Limb (tissue), 2 donors: ENCODE measurements around the gene FBN2.
A peak's percentile ranks its signal among the peaks of the same experiment; 100 is the strongest.

ENCODE experiments used
- DNase-seq, 2 donors: peaks; one replicate each; pipeline ENCODE4 v3.0.0-alpha.2; 2016; ENCODE audit errors: extremely low spot score in 2 of 2

Gene FBN2

GRCh38 chr5:128538000-128538249 is at the start of gene FBN2:
Gene FBN2 (minus strand): TSS chr5:128538245. CDS start chr5:128537603, 642 bp downstream.
- DNase-seq, result no peak

- no peak for DNase-seq
Observed at GRCh38 chr5:128587275-128587674, 49.2 kb upstream of the FBN2 start.

DNA sequence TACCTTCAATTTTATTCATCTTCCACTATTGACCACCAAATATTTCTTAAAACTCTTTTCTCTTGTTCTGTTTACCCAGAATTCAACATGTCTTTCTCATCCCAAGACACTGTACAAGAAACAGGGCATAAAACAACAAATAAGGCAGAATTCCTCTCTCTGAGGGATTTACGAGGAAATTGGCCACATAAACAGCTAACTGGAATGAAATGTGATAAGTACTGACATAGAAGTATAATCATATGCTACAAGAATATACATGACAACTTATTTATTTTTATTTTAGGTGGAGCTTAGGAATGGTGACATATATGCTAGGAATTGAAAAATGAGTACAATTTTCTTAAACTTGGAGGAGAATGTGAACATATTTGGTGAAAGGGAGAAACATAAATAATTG is 48.8 kb upstream of the FBN2 start:
- DNase-seq, result no peak

DNA sequence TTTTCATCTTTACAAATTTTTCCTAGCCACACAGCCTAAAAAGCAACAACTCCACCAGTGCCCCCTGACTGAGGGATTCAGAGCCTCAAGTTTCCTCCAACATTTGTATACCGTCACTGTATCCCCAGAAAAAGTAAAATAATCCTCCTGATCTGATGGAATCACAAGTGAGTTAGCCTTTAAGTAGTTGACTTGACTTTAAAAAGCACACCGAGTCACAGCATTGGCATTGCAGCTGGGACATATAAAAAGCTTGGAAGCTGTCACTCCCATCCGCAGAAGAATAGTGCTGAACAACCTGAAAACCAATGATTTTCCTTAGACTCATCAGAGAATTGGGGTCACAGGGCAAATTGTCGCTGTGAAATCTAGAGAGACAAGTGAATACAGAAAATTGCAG is 41.6 kb upstream of the FBN2 start:
- no peak for DNase-seq

DNA sequence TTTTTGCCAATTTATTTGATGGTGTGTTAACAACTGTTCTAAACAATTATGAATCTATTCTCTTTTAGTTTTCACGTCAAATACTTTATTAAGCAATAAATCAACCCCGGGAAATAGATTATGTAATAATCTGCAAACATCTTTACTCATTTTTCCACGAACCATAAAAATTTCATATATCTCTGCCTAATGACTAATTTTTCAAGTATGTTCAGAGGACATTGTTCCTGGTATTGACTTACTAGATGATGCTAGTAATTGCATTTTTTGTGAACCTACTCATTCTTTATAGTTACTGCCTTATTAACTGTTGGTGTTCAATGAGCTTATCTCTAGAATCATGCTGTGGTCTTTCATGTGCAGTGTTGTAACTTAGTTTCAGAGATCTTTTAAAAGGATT is 41.0 kb upstream of the FBN2 start:
- no peak for DNase-seq

DNA sequence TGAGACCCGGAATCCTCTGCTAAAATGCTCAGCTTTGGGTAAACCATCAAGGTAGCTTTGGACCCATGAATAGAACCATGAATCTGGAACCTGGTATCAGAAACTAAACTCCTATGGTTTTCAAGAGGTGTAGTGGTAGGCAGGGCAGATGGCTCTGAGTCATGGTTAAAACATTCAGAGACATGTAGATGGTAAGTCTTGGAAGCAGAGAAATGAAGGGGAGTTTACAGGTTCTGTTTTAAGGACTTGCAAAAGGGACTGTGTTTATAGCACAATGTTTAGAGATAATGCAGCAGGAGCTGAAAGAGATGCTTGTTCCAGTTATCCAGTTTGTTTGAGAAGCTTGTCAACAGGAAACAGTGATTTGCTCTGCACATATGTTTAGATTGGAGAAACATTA is 36.0 kb upstream of the FBN2 start:
- DNase-seq, result no peak

DNA sequence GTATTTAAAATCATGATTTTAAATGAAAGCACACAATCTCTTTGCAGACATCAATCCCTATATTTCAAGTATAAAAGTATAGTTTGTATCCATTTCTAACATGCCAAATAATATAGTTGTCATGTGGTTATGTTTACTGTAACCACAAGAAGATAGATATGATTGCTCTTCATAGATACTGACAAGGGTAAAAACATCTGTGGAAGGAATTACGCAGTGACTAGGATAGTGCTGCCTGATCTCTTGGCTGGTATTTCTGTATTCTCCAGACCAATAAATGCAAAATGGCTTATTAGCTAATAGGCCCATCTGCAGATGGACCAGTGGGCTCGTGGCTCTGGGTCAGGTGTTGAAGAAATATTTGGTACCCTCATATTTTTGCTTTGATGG is 34.9 kb upstream of the FBN2 start:
- peak in 1 of 2 donors; percentile 49 for DNase-seq

DNA sequence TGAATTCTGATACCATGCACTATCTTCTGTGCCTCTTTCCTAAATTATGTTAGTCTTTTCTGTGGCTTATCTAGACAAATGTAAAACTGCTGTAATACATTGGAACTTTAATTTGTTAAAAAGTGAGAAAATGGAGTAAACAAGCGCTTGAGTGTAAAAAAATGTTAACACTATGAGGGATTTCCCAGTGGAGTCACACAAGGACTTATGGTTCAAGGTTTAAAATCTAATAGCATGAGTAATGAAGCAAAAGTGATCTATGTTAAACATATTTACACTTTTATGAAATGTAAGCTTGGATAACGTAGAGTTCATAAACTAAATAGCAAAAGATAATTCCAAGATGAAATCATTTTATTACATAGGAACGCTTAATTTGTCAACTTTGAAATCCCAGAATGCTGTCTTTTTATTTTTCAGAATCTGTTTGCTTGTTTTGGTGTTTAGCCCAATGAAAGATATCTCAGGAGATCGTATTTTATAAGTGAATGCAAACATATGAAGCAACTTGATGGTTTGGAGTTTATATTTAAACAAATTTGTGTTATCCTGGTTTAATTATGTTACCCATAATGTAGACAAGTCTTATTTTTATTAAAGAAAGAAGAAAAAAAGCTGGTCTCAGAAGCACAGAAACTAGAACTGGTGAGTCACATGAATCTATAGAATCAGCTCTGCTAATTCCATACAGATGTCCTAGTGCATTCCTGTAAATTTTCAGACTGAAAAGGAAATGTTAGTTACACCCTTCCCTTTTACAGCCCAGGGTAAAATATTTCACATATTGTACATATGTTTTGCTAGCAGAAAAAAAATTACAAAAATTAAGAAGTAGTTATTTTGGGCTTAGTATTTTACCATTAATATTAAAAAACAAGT is 34.2 kb upstream of the FBN2 start:
- peak in 1 of 2 donors; percentile 80 for DNase-seq

DNA sequence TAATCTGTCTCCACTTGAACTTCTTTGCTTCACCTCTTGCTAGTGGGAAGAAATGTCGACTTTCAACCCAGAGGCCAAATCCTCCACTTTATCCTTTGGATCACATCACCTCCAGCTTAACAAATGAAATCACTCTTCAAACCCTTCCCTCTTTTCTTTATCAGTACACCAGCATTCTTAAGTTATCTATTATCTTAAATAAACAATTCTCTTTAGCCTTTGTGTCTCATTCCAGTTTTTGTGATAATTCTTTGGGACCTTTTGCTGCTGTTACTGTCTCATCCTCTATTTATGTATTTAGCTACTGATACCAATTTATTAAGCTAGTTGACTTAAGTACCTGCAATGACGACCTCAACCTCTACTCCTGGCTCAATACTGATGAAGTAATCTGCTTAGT is 28.1 kb upstream of the FBN2 start:
- no peak for DNase-seq

GRCh38 chr5:128559300-128560297 is 21.6 kb upstream of the FBN2 start:
- DNase-seq, result no peak

GRCh38 chr5:128553747-128554146 is 15.7 kb upstream of the FBN2 start:
- DNase-seq, result no peak

GRCh38 chr5:128551476-128551875 is 13.4 kb upstream of the FBN2 start:
- DNase-seq, result no peak

DNA sequence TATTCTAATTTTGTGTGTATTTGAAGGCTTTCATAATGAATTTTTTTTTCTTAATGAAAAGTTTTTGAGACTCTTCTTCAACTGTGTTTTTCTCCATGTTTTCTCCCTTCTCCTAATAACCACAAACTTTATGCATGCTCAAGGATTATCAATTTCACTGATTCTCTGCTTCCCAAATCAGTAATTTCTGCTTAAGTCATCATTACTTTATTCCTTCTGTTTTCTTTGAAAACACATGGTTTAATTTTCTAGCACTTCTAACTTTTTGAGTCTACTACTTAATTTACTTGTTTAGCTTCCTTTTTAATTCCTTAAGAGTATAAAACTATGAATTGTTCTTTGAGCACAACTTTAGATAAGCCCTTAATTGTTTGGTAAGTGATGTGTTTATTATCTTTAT is 11.5 kb upstream of the FBN2 start:
- DNase-seq, result no peak

DNA sequence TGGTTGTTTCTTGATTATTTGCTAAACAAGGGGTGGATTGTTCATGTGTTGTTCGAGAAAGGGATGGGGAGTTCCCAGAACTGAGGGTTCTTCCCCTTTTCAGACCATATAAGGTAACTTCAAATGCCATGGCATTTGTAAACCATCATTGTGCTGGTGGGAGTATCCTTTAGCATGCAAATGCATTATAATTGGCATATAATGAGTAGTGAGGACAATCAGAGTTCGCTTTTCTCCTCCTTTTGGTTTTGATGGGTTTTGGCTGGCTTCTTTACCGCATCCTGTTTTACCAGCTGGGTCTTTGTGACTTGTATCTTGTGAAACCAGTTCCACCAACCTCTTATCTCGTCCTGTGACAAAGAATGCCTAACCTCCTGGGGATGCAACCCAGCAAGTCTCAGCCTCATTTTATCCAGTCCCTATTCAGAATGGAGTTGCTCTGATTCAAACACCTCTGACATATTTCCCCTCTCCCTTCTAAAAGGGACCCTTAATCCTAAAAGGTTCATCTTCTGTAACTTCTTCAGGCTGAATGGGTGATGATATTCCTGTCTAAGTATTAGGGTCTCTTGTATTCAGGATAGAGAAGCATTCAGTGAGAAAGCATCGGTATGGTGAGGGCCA is 8.7 kb upstream of the FBN2 start:
- DNase-seq, result no peak

GRCh38 chr5:128541385-128541784 is 3.3 kb upstream of the FBN2 start:
- no peak for DNase-seq

GRCh38 chr5:128539038-128539429 is 989 bp upstream of the FBN2 start:
- no peak for DNase-seq

DNA sequence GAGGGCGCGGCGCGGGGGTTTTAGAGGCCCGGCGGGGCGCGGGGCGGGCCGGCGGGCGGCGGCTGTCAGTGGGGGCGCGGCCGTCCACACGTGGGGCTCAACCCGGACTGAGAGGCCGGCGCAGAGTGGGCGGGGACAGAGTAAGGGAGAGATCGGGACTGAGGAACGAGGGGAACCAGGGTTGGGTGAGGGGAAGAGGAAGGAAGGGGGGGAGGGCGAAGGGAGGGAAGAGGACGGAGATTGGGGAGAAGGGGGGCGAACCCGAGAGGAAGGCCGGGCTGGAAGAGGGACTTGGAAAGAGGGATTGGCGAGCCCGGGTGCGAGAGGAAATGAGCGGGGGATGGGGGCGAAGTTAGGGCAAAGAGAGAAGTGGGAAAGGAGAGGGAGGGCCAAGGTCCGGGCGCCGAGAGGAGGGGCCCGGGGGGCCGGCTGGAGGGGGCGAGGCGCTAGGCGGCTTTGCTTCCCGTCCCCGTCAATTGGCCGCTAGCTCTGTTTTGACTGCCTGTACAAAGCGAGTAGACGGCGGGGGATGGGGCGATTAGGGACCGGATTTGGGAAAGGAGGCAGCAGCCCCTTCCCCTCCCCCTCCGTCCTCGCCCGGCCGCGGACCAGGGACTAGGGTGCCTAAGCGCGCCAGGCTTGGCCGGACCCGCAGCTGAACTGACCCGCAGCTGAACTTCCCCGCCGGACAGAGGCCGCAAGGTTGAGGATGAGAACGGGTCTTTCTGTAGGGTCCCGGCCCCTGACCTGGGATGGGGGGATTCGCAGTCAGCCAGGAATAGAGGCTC is 399 bp upstream of the FBN2 start:
- DNase-seq, result peak; percentile 93 to 94

DNA sequence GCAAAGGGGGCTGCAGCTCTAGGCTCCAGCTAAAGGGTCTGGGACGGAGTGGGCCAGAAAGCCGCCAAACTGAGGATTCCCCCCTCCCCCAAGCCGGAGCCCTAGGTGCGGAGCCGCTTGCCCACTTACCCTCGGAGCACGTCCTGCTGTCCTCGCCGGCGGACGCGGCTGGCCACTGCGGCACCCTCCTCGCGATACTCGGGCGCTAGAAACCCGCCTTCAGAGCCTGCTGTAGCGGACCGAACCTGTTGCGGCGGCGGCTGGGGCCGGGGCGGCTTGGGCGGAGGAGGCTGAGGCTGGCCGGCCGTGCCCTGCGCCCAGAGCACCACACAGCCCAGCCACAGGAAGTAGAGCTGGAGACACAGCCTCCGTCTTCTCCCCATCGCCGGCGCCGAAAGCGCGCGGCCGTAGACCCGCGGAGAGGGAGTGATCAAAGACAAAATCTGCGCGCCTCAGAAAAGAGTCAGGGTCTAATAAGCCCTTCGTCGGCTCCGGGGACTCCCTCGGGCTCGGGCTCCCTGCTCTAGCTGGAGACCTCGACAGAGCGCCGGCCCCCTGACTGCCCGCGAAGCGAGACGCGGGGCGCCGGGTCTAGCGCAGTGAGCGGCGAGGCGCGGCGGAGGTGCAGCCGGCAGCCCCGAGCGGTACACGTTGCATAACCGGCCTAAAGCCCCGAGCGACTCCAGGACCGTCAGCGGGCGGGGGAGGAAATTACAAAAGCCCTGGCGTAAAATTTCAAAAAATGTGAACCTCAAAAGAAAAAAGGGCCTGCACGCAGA is 635 bp downstream of the FBN2 start:
- DNase-seq, result peak in 1 of 2 donors; percentile 73

DNA sequence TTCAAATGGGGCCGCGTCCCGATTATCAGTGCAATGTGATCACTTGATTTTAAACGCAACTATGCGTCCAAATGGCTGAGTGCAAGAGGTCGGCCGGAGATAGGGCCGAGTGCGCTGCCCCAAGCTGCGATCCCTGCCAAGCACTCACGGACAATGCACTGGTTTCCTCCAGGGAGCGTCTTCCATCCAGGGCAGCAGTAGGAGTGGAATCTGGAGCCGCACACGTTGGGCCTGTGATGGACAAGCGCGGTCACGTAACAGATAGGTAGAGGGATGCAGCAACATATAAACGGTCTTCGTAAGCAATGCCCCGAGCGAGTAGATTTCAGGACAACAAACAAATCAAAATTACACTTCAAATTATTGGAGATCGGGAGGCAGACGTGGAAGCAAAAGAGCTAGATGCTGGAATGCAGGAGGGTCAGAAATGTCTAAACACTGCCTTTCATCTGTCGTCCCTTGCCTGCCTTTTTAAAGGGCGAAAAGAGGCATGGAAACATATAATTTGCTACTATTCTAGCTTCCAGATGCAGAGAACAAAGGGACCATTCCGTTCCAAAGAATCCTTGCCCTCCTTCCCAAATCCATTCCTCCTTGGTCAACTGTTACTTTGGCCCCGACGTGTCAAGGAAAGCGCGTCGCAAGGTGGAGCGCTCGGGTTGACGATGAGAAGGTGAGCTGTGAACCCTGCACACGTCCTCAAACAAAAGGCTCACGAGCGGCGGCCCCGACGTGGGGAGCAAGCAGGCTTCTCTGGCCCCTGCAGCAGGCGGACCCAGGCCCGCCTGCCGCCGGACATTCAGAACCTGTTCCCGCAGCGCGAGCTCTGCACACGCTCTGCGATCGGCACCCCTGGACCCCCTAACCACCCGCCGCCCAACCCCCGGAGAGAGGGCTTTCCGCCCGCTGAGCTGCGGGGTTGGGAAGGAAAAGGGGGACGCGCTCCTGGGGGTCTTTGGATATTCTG is 1.5 kb downstream of the FBN2 start:
- peak in 1 of 2 donors; percentile 67 for DNase-seq
